AG04449 (cell line): ENCODE measurements around the gene CLEC3A.

Experiments
- CTCF ChIA-PET: fragments of 350-600 bp; formaldehyde crosslinking; extraction: SDS; loops from one replicate; lab custom pipeline; 2021; ENCODE audit warnings: antibody characterized with exemption; lab: Yijun Ruan, JAX
- POLR2A ChIA-PET: fragments of 400-600, 350-600 bp; formaldehyde crosslinking; extraction: SDS; loops from one replicate; lab custom pipeline; 2020; ENCODE audit warnings: antibody characterized with exemption, inconsistent platforms; lab: Yijun Ruan, JAX
- DNase-seq: peaks from one replicate; pipeline ENCODE4 v3.0.0-alpha.2; 2010; ENCODE audit warnings: low read depth, low spot score
- H3K4me3 ChIP-seq: 2 replicates; pipeline ENCODE4 v1.5.1; 2011; ENCODE audit warnings: low read depth, mild to moderate bottlenecking, control low read depth, low read length
- CTCF ChIP-seq: IDR thresholded peaks from one replicate; pipeline ENCODE4 v1.5.1; 2011; ENCODE audit warnings: mild to moderate bottlenecking, moderate library complexity, low read length, control low read depth, inconsistent platforms; ENCODE audit not compliant: insufficient read depth; ENCODE audit errors: missing control alignments

Gene CLEC3A

GRCh38 chr16:77995843-77996455 lies 26.4 kb upstream of the CLEC3A start:
- POLR2A ChIA-PET: no interaction called here
- TF ChIP-seq CTCF: no peak
- CTCF ChIA-PET: interaction anchor here (2.3 kb wide), 1 partner anchor 24 kb away, joined by 7 read pairs; no protein-coding TSS in a partner anchor
- DNase-seq: no peak
- H3K4me3 ChIP-seq: no peak overlapping the region

- ChIA-PET CTCF (interaction anchor here (1.7 kb wide), 2 partner anchors 323 to 324 kb away, joined by 5 to 6 read pairs; no protein-coding TSS in a partner anchor), POLR2A (no interaction called here)
- no peak for TF ChIP-seq CTCF
- no peak for DNase-seq
- H3K4me3 ChIP-seq: no peak overlapping the region
These were observed 23.9 kb upstream of the CLEC3A start for GRCh38 chr16:77998350-77999023.

- no peak overlapping the region for H3K4me3 ChIP-seq
- ChIA-PET POLR2A (no interaction called here), CTCF (interaction anchor here (0.7 to 5.0 kb wide), 16 partner anchors 9 to 765 kb away, joined by 3 to 101 read pairs (median 7); partner anchors contain the start of genes CLEC3A and WWOX)
- TF ChIP-seq CTCF: no peak
- DNase-seq: no peak
These were observed 20.8 kb upstream of the CLEC3A start for GRCh38 chr16:78001451-78002025.

GRCh38 chr16:78002915-78003538 lies 19.3 kb upstream of the CLEC3A start:
- DNase-seq: peak; percentile 49
- TF ChIP-seq CTCF: peak; percentile 82
- ChIA-PET POLR2A (interaction anchor here (0.6 kb wide), 1 partner anchor 597 kb away, joined by 4 read pairs; no protein-coding TSS in a partner anchor), CTCF (interaction anchor here (0.5 to 5.0 kb wide), 43 partner anchors 8 to 767 kb away, joined by 3 to 101 read pairs (median 5); partner anchors contain the start of gene WWOX)
- no peak overlapping the region for H3K4me3 ChIP-seq

DNA sequence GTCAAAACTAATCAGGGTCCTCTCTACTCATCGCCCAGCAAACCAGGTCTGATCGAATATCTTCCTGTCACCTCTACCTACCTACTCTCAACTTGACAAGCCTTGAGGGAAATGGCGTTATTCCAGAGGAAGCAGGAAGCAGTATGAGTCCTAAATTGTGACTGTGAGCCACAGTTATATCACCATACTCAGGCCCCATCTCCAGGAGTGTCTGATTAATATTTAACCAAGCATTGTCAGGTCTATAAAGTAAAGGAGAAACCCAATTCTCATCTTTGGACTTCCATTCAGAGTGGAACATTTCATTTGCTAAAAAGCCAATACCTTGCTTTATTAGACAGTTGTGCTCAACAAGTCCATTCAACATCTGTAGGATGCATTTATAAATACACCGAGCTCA lies 17.8 kb upstream of the CLEC3A start:
- H3K4me3 ChIP-seq: no peak overlapping the region
- TF ChIP-seq CTCF: no peak
- DNase-seq: no peak
- ChIA-PET CTCF (interaction anchor here (0.7 to 5.0 kb wide), 11 partner anchors 8 to 420 kb away, joined by 3 to 101 read pairs (median 10); no protein-coding TSS in a partner anchor), POLR2A (no interaction called here)

DNA sequence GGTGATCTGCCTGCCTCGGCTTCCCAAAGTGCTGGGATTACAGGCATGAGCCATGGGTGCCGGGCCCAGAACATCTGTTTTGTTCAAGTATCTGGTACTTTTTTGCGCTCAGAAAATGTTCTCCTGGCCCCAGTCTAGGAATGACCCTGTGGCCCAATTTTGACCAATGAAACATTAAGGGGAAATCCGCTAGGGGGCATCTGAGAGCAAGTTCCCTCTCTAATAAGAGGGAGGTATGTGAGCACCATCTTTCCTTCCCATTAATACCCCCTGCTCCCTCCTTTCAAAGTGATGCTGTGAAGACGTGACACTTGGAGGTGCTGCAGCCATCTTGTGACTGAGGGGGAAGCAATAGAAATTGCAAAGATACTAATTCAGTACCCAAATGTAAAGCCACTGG lies 16.5 kb upstream of the CLEC3A start:
- peak; percentile 26 for TF ChIP-seq CTCF
- POLR2A ChIA-PET: no interaction called here
- CTCF ChIA-PET: no interaction called here
- no peak overlapping the region for H3K4me3 ChIP-seq
- no peak for DNase-seq
